T47D (cell line): ENCODE data around the gene RGS12.

Experiments
- DNase-seq, 2 experiments: peaks; one replicate each; pipeline versions ENCODE4 v3.0.0 to v3.0.0-alpha.2; 2011 to 2012; ENCODE audit warnings: low read depth in 1 of 2, low spot score in 1 of 2
- JUND ChIP-seq: IDR thresholded peaks from 2 replicates; pipeline ENCODE4 v1.6.1; 2012; ENCODE audit warnings: low read depth
- in situ Hi-C: cut with HindIII; loops from 2 replicates; pipeline ENCODE4 v1.10.0; 2016; ENCODE audit warnings: low sequenced_read_pairs, low pct_unique_long_range_greater_than_20kb

The RGS12 gene

DNA sequence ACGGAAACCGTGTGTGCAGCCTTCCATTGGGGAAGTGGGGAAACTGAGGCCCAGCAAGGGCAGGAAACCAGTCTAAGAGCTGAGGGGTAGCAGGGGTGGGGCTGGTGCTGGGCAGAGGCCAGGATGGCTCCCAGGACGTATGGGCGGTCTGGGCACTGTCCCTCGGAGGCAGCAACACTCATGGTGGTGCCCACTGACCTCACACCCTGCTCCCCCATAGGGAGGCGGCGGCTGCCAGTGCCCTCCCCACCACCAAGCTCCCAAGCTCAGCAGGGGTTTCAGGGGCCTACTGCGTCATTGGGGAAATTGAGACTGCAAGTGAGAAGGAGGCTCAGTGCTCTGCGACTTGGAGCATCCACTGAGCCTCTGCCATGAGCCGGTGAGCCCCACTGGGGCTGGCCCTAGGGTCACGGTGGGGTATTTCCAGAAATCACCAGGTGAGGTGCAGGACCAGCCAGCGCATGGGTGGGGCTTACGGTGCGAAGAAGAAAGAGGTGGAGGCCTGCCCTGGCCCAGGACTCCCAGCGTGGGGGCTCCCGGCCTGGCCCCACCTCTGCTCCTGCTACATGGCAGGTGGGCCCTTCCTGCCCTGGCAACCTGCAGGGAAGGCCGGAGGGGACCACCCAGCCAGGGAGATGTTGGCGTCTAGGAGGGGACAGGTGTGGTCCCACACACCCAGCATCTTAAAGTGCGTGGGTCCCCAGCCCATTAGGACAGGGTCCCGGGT, 42.9 kb upstream of the RGS12 start:
- no peak for DNase-seq
- TF ChIP-seq JUND, result no peak
- in situ Hi-C loops, result no loop called here

DNA sequence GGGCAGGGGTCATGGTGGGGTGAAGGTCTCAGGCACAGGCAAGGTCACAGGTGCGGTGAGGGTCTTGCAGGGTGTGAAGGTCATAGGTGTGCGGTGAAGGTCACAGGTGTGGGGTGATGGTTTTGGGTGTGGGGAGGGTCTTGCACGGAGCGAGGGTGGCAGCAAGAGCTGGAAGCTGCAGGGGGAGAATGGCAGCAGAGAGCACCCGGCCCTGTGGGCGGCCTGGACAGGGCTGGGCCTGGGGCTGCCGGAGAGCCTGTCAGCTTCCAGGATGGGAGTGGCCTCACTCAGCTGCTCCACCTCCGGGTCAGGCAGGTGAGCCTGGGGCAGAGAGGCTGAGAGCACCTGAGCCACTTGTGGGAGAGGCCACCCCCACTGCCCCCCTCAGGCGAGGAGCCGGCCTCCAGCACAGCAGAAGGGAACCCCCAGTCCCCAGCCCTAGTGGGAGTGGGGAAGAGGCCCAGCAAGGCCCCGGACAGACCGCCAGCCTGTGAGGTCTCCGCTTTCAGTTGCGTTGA, 42.3 kb upstream of the RGS12 start:
- in situ Hi-C loops, result no loop called here
- DNase-seq, result no peak
- no peak for TF ChIP-seq JUND

DNA sequence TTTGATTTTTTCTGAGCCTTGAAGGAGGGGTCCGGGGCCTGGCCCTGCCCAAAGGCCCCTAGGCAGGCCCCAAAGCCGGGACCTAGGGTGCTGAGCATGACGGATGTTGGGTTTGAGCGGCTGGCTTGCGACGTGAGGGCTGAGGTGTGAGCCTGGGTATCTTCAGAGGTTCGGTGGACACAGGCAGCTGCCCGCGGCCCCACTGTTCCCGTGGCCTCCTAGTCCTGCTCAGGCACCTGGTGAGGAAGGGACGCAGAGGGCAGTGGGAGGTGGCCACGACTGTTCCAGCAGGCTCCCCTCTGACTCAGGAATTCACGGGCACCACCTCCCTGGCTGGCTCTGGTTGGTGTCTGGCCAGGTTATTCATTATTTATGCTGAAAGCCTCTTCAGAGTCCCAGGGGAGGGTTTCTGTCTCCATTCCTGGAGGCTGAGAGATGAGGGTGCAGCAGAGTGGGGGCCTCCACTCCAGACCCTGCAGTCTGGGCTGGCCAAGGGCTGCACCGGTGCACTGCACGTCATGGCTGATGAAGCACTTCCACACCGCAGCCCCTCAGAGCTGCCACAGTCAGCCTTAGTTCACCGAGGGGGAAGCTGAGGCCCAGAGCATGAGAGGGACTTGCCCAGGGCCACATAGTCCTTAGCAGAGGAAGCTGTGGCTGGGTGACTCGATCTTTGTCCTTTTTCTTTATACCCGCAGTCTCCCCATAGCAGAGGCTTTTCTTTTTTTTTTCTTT, 41.7 kb upstream of the RGS12 start:
- in situ Hi-C loops, result no loop called here
- DNase-seq, result no peak
- TF ChIP-seq JUND, result no peak

DNA sequence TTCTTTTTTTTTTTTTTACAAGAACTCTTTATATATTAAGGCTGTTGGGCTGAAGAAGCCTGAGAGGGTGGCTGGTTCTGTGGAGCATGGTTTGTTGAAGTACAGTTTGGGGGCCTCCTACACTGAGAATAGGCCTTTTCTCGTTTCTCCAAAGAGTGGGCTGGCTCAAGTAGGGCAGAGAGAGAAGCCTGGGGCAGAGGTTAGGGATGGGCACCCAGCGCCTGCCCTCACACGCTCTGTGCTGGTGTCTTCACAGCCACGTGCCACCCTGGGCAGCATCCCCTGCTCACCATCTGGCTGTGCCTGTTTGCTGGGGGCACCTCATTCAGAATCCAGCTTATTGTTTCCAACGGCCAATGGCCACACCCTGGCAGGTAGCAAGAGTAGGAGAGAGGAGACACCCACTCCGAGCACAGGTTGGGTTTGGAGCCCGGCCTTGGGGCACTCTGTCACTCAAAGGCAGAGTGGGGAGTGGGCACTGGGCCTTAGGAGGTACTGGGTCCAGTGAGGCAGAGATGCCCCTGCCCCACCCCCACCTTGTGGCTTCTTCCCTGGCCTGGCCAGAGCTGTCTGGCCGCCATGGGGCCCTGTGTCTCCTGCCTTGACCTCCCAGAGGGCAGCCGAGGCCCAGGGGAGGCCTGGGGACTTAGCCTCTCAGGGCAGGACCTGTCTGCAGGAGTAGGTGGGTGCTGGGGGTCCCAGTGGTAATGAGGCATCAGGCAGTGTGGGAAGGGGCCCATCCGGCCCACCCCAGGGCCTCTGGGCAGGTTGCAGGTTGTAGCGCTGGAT, 40.9 kb upstream of the RGS12 start:
- no peak for TF ChIP-seq JUND

DNA sequence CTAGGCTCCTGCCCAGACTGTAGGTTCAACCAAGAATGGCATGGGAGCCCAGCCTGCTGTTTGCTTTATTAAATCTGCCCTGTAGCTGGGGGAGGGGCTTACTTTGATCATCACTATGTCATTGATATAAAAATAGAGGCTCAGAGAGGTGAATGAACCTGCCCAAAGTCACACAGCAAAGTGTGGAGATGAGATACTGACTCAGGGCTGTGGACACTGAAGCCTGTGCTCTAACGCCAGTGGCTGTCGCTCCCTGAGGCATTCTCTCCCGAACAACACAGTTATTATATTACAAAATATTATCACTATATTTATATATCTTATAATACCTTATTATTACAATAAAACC, 40.4 kb upstream of the RGS12 start:
- no peak for TF ChIP-seq JUND
- in situ Hi-C loops, result no loop called here
- no peak for DNase-seq

More for the DNA sequence above, 40.9 kb upstream of the RGS12 start:
- DNase-seq, result no peak
- in situ Hi-C loops, result no loop called here

DNA sequence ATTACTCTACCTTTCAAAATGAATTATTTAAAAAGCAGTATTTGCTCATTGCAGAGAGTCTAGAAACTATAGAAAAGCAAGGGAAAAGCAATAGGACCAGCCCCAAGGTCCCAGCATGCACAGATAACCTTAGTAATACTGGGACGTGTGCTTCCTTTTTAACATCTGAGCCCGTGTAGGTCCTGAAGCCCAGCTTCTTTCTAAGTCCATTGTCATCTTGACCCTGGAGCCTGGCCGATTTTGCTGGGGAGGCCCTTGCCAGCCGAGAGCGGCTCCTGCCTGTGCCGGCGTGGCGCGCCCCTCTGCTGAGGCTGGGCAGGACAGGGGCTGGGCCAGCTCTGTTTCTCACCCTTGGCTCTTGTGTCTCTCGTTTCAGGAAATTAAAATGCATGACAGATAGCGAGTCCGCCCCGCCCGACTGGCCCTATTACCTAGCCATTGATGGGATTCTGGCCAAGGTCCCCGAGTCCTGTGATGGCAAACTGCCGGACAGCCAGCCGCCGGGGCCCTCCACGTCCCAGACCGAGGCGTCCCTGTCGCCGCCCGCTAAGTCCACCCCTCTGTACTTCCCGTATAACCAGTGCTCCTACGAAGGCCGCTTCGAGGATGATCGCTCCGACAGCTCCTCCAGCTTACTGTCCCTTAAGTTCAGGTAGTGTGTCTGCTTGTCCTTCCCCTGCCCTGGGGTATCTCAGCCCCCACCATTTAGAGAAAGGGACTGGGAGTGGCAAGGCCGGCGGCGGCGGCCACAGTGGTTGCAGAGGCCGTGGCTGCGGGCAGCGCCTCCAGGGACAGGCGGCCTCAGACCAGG, 39.8 kb upstream of the RGS12 start:
- in situ Hi-C loops, result no loop called here
- DNase-seq, result no peak
- no peak for TF ChIP-seq JUND

DNA sequence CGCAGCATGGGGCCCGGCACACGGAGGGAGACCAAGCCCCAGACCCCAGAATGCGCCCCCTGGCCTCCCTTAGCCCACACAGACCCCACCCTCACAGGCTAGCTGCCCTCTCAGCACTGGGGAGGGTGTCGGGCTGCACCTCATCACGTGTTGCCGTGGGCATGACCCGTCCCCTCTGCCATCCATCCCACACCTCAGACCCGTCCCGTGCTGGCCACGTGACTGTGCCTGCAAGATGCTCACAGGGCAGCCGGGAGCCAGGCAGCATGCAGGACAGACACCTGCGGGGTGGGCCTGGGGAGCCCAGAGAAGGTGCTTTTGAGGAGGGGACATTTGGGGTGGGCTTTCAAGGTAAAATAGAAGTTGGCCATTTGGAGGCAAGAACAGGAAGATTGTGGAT, 39.0 kb upstream of the RGS12 start:
- no peak for TF ChIP-seq JUND
- DNase-seq, result no peak
- in situ Hi-C loops, result no loop called here

DNA sequence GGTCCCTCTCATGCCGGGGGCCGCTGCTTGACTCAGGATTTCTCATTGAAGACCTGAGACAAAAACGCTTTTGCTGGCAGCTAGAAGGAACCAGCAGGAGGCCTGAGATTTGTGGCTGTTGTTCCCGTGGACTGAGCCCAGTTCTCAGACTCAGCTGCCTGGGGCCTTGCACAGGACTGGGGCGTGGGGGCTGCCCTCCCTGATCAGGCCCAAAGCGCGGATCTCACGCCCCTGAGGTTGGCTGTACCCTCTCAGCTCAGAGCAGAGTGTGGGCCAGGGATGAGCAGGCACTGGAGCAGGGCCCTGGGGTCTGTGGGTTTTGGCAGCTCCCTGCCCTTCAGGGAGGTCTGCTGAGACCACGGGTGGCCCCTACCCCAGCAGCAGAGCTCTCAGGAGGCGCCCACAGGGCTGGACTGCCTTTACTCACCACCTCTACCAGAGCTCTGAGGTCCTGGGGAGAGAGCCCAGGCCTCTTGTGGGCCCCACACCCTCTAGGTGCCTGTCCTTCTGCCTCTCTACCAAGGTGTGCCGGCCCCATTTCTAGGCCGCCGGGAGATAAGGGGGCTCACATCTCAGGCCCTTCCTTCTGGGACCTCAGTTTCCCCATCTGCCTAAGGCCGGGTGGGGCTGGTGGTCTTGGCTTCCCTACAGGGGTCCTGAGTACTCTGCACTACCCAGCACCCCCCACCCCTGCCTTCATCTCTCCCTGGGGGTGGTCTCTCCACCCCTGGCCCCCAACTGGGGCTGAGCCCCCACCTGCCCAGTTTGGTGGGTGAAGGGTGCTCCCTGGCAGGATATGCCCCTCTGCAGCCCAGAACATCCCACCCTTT, 38.3 kb upstream of the RGS12 start:
- in situ Hi-C loops, result no loop called here
- no peak for DNase-seq
- no peak for TF ChIP-seq JUND

DNA sequence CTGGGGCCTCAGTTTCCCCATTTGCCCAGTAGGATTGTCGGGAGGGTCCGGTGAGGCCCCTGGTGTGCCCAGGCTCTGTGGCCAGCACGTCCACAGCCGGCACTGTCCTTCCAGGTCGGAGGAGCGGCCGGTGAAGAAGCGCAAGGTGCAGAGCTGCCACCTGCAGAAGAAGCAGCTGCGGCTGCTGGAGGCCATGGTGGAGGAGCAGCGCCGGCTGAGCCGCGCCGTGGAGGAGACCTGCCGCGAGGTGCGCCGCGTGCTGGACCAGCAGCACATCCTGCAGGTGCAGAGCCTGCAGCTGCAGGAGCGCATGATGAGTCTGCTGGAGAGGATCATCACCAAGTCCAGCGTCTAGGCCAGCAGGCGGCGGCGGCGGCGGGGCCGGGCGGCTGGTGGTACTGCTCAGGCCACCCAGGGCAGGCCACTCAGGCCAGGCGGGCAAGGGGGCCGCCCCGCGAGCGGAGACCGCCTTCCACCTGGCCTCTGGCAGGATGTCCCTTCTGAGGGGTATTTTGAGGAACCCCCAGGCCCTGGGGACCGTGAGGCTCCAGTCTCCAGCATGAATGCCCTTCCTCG, 37.1 kb upstream of the RGS12 start:
- no peak for TF ChIP-seq JUND
- no peak for DNase-seq
- in situ Hi-C loops, result no loop called here

DNA sequence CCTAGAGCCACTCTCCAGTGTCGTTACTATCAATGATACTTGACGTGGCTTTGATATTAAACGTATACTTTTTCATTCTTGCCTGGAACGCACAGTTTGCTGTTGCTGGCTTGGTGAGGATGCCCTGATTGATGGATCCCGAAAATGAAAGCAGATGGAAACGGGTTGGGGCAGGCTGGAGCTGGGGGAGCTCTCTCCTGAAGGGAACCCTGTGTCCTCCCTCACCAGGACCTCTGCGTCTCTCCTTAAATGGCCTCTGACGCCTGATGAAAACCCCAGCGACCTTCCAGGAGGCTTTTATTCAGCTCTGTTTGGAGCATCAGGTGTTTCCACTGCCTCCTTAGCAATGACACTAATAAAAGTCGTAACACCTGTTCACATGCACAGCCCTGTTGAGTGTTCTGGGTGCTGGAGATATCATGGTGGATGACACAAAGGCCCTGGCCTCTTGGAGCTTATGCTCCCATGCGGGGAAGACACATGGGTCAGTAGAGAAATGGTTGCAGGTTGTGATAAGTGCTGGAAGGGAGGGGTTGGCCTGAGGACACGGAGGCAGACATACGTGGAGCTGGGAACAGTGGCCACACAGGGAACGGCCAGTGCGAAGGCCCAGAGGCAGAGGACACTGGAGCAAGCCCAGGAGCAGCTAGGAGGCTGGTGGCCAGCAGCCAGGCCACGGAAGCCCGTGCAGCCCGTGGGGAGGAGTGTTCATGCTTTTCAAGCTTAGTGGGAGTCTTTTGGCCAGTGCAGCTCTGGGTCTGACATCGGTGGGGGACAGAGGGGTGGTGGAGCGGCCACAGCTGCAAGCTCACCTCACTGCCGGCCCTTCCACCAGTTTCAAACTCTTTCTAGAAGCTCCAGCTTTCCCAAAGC, 36.4 kb upstream of the RGS12 start:
- in situ Hi-C loops, result no loop called here
- no peak for DNase-seq
- no peak for TF ChIP-seq JUND
